Lung (tissue), 12 donors: ENCODE results near the gene FBXL16. TPM values are rescaled to one million over a fixed set of nuclear protein-coding genes. Genes with fewer than 3 reads are reported as not detected.

Experiments
- ATAC-seq: fragments of 200-7000 bp; cut with Tn5 transposase; one replicate; pipeline ENCODE4 v1.9.1; 2020; ENCODE audit warnings: moderate number of reproducible peaks; ENCODE audit not compliant: insufficient read depth, low FRiP score
- DNase-seq, 3 donors: peaks; one replicate each; pipeline ENCODE4 v3.0.0-alpha.2; 2013 to 2017
- H3K27ac ChIP-seq, 2 donors: one replicate each; pipeline ENCODE4 v1.5.1; 2013; ENCODE audit warnings: mild to moderate bottlenecking in 2 of 2, moderate library complexity in 2 of 2, control low read depth in 1 of 2, inconsistent platforms in 1 of 2, low read depth in 1 of 2, low read length in 1 of 2
- H3K27me3 ChIP-seq, 3 donors: one replicate each; pipeline ENCODE4 v1.5.1; 2013; ENCODE audit warnings: low read length in 2 of 3; ENCODE audit not compliant: control insufficient read depth in 3 of 3, insufficient read depth in 3 of 3
- H3K36me3 ChIP-seq, 4 donors: one replicate each; pipeline ENCODE4 v1.5.1; 2013; ENCODE audit warnings: low read length in 4 of 4, mild to moderate bottlenecking in 1 of 4, moderate library complexity in 1 of 4; ENCODE audit not compliant: control insufficient read depth in 4 of 4, insufficient read depth in 4 of 4
- H3K4me1 ChIP-seq, 5 donors: one replicate each; pipeline ENCODE4 v1.5.1; 2013; ENCODE audit warnings: low read length in 5 of 5, mild to moderate bottlenecking in 2 of 5, moderate library complexity in 1 of 5; ENCODE audit not compliant: control insufficient read depth in 5 of 5, insufficient read depth in 5 of 5
- H3K4me3 ChIP-seq: one replicate; pipeline ENCODE4 v1.5.1; 2013; ENCODE audit warnings: mild to moderate bottlenecking, control low read depth, moderate library complexity
- H3K9ac ChIP-seq, 2 donors: one replicate each; pipeline ENCODE4 v1.5.1; 2013; ENCODE audit warnings: low read length in 2 of 2, control low read depth in 1 of 2; ENCODE audit not compliant: insufficient read depth in 1 of 2
- H3K9me3 ChIP-seq, 4 donors: one replicate each; pipeline ENCODE4 v1.5.1; 2013; ENCODE audit warnings: low read length in 3 of 4, mild to moderate bottlenecking in 1 of 4, moderate library complexity in 1 of 4; ENCODE audit not compliant: control insufficient read depth in 4 of 4, insufficient read depth in 3 of 4
- WGBS, 2 donors: extraction: QIAGEN DNeasy Blood & Tissue Kit; methylation state at CpG; one replicate each; pipeline ENCODE4 v1.1.7; 2013; 5-methylcytosine and 5-hydroxymethylcytosine counted together
- polyA plus RNA-seq, 2 donors: library from polyadenylated mRNA; stranded (reverse); fragments of 200-250 nt; gene quantifications; one replicate each; pipeline ENCODE4 v1.2.1, GENCODE V29; 2013
- total RNA-seq, 2 donors: library from RNA; depleted of rRNA in 1 of 2; stranded (reverse); fragments of >200 nt in 1 of 2; gene quantifications; one replicate each; pipeline ENCODE4 v1.2.1, GENCODE V29; 2014 to 2021
- TF ChIP-seq, protein P1 (sequence below): IDR thresholded peaks from 2 replicates; pipeline ENCODE4 v1.5.1; 2012; ENCODE audit warnings: mild to moderate bottlenecking; ENCODE audit errors: control extremely low read depth, extremely low read depth
- donor health status: control.
- donor health status: control.
- donor health status: Bipolar disorder and iron deficiency.
- donor health status: healthy.
- donor health status: DM: yes; HTN: yes; CAD: no.

Gene FBXL16
- total and polyA plus RNA-seq, 4 donors = 0.14 to 7.4 (median 2.9) TPM

DNA sequence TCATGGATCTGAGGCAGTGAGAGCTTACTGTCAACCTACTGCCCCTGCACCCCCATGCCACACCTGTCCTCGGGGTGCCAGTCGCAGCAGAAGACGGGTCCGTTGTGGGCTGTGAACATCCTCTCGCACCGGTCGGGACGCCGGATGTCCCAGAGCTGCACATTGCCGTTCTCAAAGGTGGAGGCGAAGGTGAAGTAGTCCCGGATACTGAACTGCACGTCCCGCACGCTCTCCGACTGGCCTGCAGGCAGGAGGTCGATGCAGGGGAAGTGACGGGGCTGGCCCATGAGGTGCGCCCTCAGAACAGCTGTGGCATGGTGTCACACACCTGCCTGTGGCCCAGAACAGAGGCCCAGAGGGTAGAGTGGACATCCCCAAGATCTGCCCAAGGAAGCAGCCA is 18.1 kb downstream of the FBXL16 start:
- H3K4me3 ChIP-seq = no peak overlapping the region
- TF ChIP-seq, protein P1, sequence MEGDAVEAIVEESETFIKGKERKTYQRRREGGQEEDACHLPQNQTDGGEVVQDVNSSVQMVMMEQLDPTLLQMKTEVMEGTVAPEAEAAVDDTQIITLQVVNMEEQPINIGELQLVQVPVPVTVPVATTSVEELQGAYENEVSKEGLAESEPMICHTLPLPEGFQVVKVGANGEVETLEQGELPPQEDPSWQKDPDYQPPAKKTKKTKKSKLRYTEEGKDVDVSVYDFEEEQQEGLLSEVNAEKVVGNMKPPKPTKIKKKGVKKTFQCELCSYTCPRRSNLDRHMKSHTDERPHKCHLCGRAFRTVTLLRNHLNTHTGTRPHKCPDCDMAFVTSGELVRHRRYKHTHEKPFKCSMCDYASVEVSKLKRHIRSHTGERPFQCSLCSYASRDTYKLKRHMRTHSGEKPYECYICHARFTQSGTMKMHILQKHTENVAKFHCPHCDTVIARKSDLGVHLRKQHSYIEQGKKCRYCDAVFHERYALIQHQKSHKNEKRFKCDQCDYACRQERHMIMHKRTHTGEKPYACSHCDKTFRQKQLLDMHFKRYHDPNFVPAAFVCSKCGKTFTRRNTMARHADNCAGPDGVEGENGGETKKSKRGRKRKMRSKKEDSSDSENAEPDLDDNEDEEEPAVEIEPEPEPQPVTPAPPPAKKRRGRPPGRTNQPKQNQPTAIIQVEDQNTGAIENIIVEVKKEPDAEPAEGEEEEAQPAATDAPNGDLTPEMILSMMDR = no peak
- H3K27ac ChIP-seq = no peak overlapping the region
- H3K9ac ChIP-seq = no peak overlapping the region
- DNase-seq = no peak
- WGBS, 2 donors = 95 to 96% methylated on average over 19 of the region's 19 CpGs
- peaks cover 0 to 9% (median 9%) of the 10 kb centered on the region in 3 donors for H3K27me3 ChIP-seq
- ATAC-seq = no peak
- peaks cover 10 to 33% (median 11%) of the 10 kb centered on the region in 5 donors for H3K4me1 ChIP-seq
- peaks cover 0 to 23% (median 12%) of the 10 kb centered on the region in 4 donors for H3K36me3 ChIP-seq
- H3K9me3 ChIP-seq = no peaks in the 10 kb centered on the region

DNA sequence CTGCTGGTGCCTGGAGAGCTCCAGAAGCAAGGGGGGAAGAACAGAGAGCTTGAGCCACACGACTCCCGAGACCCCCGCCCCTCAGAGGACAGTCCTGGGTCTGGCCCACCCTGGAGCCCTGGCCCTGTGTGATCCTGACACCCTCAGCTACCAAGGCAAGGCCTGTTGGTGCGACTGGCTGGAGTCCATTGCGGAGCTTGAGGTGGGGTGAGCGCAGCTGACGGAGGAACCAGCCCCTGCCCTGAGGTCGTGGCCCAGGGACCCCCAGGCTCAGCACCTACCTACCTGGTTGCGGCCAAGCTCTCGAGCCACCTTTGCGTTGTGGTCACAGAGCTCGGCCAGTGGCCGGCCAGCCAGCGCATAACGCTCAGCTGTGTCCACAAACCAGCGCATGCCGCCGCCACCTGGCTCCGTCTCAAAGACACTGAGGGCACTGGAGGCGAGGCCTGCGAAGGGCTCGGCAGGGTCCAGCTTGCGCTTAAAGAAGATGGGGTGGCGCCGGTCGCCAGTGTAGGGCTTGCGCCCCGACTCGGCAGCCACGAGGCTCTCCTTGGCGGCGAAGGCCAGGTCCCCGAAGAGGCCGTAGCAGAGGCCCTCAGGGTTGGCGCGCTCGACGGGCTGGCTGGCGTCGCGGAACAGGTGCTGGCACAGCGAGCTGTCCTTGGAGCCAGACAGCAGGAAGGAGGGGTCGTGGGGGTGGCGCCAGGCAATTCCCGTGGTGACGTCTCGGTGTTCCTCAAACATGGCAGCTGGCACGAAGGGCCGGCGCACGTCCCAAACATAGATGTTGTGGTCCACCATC is 18.9 kb downstream of the FBXL16 start:
- H3K4me1 ChIP-seq = peaks cover 11 to 37% (median 14%) of the 10 kb centered on the region in 5 donors
- WGBS, 2 donors = 96% methylated on average over 51 of the region's 51 CpGs
- TF ChIP-seq, protein P1 = no peak

DNA sequence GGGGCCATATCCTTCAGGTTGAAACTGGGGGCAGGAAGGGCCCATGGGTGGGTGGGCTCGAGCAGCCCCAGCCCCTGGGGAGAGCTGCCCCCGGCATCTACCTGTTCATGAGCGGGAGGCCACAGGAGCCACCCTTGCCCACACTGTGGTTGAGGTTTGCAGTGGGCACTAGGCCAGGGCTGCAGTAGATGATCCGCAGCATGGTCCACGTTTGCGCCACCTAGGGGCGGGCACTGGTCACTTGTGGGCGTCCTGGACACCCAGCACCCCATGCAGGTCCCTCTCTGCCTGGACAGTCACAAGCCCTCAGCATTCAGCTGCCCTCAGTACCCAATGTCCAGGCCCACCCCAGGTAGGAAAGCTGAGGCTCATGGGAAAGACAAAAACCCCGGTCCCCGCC is 19.6 kb downstream of the FBXL16 start:
- 72 to 73% methylated on average over 10 of the region's 10 CpGs for WGBS, 2 donors
- Histone ChIP-seq H3K9ac (no peak overlapping the region), H3K4me3 (no peak overlapping the region), H3K36me3 (peaks cover 3 to 33% (median 23%) of the 10 kb centered on the region in 4 donors), H3K9me3 (no peaks in the 10 kb centered on the region), H3K4me1 (peaks cover 15 to 43% (median 19%) of the 10 kb centered on the region in 5 donors), H3K27me3 (peaks cover 0 to under 1% (median 0%) of the 10 kb centered on the region in 3 donors), H3K27ac (no peak overlapping the region)
- TF ChIP-seq, protein P1 = no peak
- ATAC-seq (no peak), DNase-seq (no peak)

More for the DNA sequence above, 18.9 kb downstream of the FBXL16 start:
- Histone ChIP-seq H3K27ac (no peak overlapping the region), H3K9me3 (no peaks in the 10 kb centered on the region), H3K36me3 (peaks cover 3 to 32% (median 21%) of the 10 kb centered on the region in 4 donors), H3K9ac (no peak overlapping the region), H3K4me3 (no peak overlapping the region), H3K27me3 (peaks cover 0 to 3% (median 3%) of the 10 kb centered on the region in 3 donors)
- ATAC-seq = no peak
- DNase-seq = no peak
